HEK293 (cell line): ENCODE data around the gene CAMTA2.

Experiments
- CTCF ChIA-PET: fragments of 350-600 bp; formaldehyde crosslinking; extraction: SDS; loops from one replicate; lab custom pipeline; 2021; ENCODE audit warnings: antibody characterized with exemption; lab: Yijun Ruan, JAX
- POLR2A ChIA-PET: fragments of 300-600 bp; formaldehyde crosslinking; extraction: SDS; loops from one replicate; lab custom pipeline; 2020; ENCODE audit warnings: antibody characterized with exemption, inconsistent platforms; lab: Yijun Ruan, JAX
- H3K27ac ChIP-seq: fragments of 200-500 bp; sonication (Bioruptor generic); 2 replicates; pipeline ENCODE4 v1.5.1; 2014; ENCODE audit warnings: low read depth, low read length, control low read depth, inconsistent platforms; ENCODE audit errors: extremely low read depth
- H3K36me3 ChIP-seq, 2 experiments: fragments of 200-500 bp in 1 of 2; sonication (Bioruptor generic) in 1 of 2; 1 replicate in 1 of 2; 2 replicates in 1 of 2; pipeline ENCODE4 v1.5.1; 2014 to 2017; ENCODE audit warnings: inconsistent platforms in 2 of 2, low read length in 2 of 2; ENCODE audit not compliant: control insufficient read depth in 2 of 2, insufficient read depth in 1 of 2
- H3K4me1 ChIP-seq: fragments of 200-500 bp; sonication (Bioruptor generic); 2 replicates; pipeline ENCODE4 v1.5.1; 2014; ENCODE audit warnings: mild to moderate bottlenecking, low read length, inconsistent platforms; ENCODE audit not compliant: control insufficient read depth, insufficient read depth
- H3K4me3 ChIP-seq: 2 replicates; pipeline ENCODE4 v1.5.1; 2011; ENCODE audit warnings: low read depth, mild to moderate bottlenecking, control low read depth, low read length, moderate library complexity
- H3K9me3 ChIP-seq: fragments of 200-500 bp; sonication (Bioruptor generic); 2 replicates; pipeline ENCODE4 v1.5.1; 2014; ENCODE audit warnings: low read depth, low read length, inconsistent platforms; ENCODE audit not compliant: control insufficient read depth, insufficient read depth
- IKZF3 ChIP-seq: fragments of 450-650 bp; IDR thresholded peaks from 2 replicates; pipeline ENCODE4 v1.5.0; 2018; ENCODE audit warnings: missing biosample characterization, mild to moderate bottlenecking, missing genetic modification characterization, moderate library complexity
- PRDM1 ChIP-seq: fragments of 450-650 bp; formaldehyde crosslinking; IDR thresholded peaks from 2 replicates; pipeline ENCODE4; 2016; ENCODE audit warnings: missing biosample characterization, missing genetic modification characterization
- PRDM10 ChIP-seq: fragments of 450-650 bp; formaldehyde crosslinking; IDR thresholded peaks from 2 replicates; pipeline ENCODE4 v1.5.1; 2016; ENCODE audit warnings: missing biosample characterization, missing genetic modification characterization
- REST ChIP-seq: fragments of 450-650 bp; formaldehyde crosslinking; IDR thresholded peaks from 2 replicates; pipeline ENCODE4 v1.5.1; 2016; ENCODE audit warnings: missing biosample characterization, missing genetic modification characterization
- SCRT2 ChIP-seq: fragments of 450-650 bp; formaldehyde crosslinking; IDR thresholded peaks from 2 replicates; pipeline ENCODE4 v1.5.1; 2016; ENCODE audit warnings: missing biosample characterization, missing genetic modification characterization
- ZBTB11 ChIP-seq: fragments of 450-650 bp; formaldehyde crosslinking; conservative IDR thresholded peaks from 2 replicates; pipeline ENCODE4 v1.5.1; 2016; ENCODE audit warnings: low read depth, missing biosample characterization, missing genetic modification characterization
- ZNF132 ChIP-seq: fragments of 450-650 bp; formaldehyde crosslinking; IDR thresholded peaks from 2 replicates; pipeline ENCODE4 v1.5.1; 2017; ENCODE audit warnings: missing biosample characterization, missing genetic modification characterization, borderline replicate concordance
- ZNF155 ChIP-seq: fragments of 450-650 bp; formaldehyde crosslinking; IDR thresholded peaks from 2 replicates; pipeline ENCODE4 v1.5.1; 2016; ENCODE audit warnings: missing biosample characterization, missing genetic modification characterization
- ZNF157 ChIP-seq: fragments of 450-650 bp; formaldehyde crosslinking; IDR thresholded peaks from 2 replicates; pipeline ENCODE4 v1.5.1; 2016; ENCODE audit warnings: missing biosample characterization, missing genetic modification characterization
- ZNF311 ChIP-seq: fragments of 450-650 bp; formaldehyde crosslinking; IDR thresholded peaks from 2 replicates; pipeline ENCODE4 v1.5.1; 2017; ENCODE audit warnings: missing biosample characterization, missing genetic modification characterization, borderline replicate concordance
- ZNF394 ChIP-seq: fragments of 450-650 bp; formaldehyde crosslinking; IDR thresholded peaks from 2 replicates; pipeline ENCODE4 v1.5.1; 2016; ENCODE audit warnings: missing biosample characterization, missing genetic modification characterization, mild to moderate bottlenecking, moderate library complexity, borderline replicate concordance
- ZNF398 ChIP-seq: fragments of 450-650 bp; formaldehyde crosslinking; IDR thresholded peaks from 2 replicates; pipeline ENCODE4 v1.5.1; 2017; ENCODE audit warnings: missing biosample characterization, missing genetic modification characterization
- ZNF433 ChIP-seq: fragments of 450-650 bp; formaldehyde crosslinking; IDR thresholded peaks from 2 replicates; pipeline ENCODE4 v1.5.1; 2016; ENCODE audit warnings: missing biosample characterization, missing genetic modification characterization, low read depth
- ZNF623 ChIP-seq: fragments of 450-650 bp; formaldehyde crosslinking; IDR thresholded peaks from 2 replicates; pipeline ENCODE4 v1.5.1; 2016; ENCODE audit warnings: missing biosample characterization, missing genetic modification characterization
- ZSCAN16 ChIP-seq: fragments of 450-650 bp; formaldehyde crosslinking; IDR thresholded peaks from 2 replicates; pipeline ENCODE4 v1.5.1; 2016; ENCODE audit warnings: missing biosample characterization, missing genetic modification characterization
- ZSCAN4 ChIP-seq: fragments of 450-650 bp; formaldehyde crosslinking; IDR thresholded peaks from 2 replicates; pipeline ENCODE4 v1.5.1; 2017; ENCODE audit warnings: missing biosample characterization, missing genetic modification characterization

Gene CAMTA2

GRCh38 chr17:4965311-4965986, 22.0 kb downstream of the CAMTA2 start (continued):
- TF ChIP-seq ZBTB11 (tag by site-specific recombination) (0 out of 2 replicates have a peak, but pooled peaks have one; percentile 31), ZNF433 (tag by site-specific recombination) (0 out of 2 replicates have a peak, but pooled peaks have one; percentile 16), ZNF155 (no peak), ZNF132 (tag by site-specific recombination) (no peak), ZNF623 (tag by site-specific recombination) (peak; percentile 41; the same call in 1 of the 2 replicates), ZNF157 (tag by site-specific recombination) (no peak), ZNF394 (peak; percentile 74; the same call in 1 of the 2 replicates), ZSCAN16 (tag by site-specific recombination) (no peak), ZSCAN4 (tag by site-specific recombination) (no peak), SCRT2 (tag by site-specific recombination) (no peak)
- TF ChIP-seq, all 188 proteins: peak for 5

- Histone ChIP-seq H3K4me3 (no peak overlapping the region), H3K4me1 (no peaks in the 10 kb centered on the region), H3K9me3 (peaks cover 1% of the 10 kb centered on the region; the same call in 1 of the 2 replicates), H3K36me3 (peaks cover 5 to 14% of the 10 kb centered on the region in 2 experiments; a peak in 2 of 3 replicates), H3K27ac (no peak overlapping the region)
- POLR2A ChIA-PET, result interaction anchor here (1.0 kb wide), 1 partner anchor 12 kb away, joined by 3 read pairs; the partner anchor contains the start of gene PFN1
- CTCF ChIA-PET, result interaction anchor here (0.6 to 0.7 kb wide), 2 partner anchors 21 to 733 kb away, joined by 3 read pairs; partner anchors contain the start of gene SLC25A11
- TF ChIP-seq PRDM10, result 0 out of 2 replicates have a peak, but pooled peaks have one; percentile 11
- peak; percentile 28; the same call in 1 of the 2 replicates for TF ChIP-seq ZNF398 (tag by site-specific recombination)
- TF ChIP-seq ZNF311, result no peak
- no peak for TF ChIP-seq IKZF3 (tag by site-specific recombination)
- no peak for TF ChIP-seq ZSCAN4 (tag by site-specific recombination)
- 0 out of 2 replicates have a peak, but pooled peaks have one; percentile 8 for TF ChIP-seq PRDM1
- TF ChIP-seq REST (tag by site-specific recombination), result no peak
Observed at GRCh38 chr17:4960279-4960922, 27.1 kb downstream of the CAMTA2 start.
